Natural killer cell (primary cell): ENCODE results near the gene MUC12. TPM values are rescaled to one million over a fixed set of nuclear protein-coding genes. Genes with fewer than 3 reads are reported as not detected.

Experiments used
- ATAC-seq, 3 donors: fragments of 150-1000 bp in 2 of 3; fragments of 200-7000 bp in 1 of 3; cut with Tn5 transposase; 1 replicate in 1 of 3; 2 replicates in 2 of 3; pipeline ENCODE4 v1.10.0; 2021; ENCODE audit warnings: mild to moderate bottlenecking in 2 of 3, moderate library complexity in 2 of 3
- DNase-seq, 2 donors: peaks; one replicate each; pipeline versions ENCODE4 v3.0.0 to v3.0.0-alpha.2; 2013 to 2021; ENCODE audit warnings: mixed read lengths in 1 of 2
- H3K27ac ChIP-seq: one replicate; pipeline ENCODE4 v1.5.1; 2013; ENCODE audit warnings: mild to moderate bottlenecking, low read length
- H3K27me3 ChIP-seq: one replicate; pipeline ENCODE4 v1.6.1; 2013; ENCODE audit warnings: low read length; ENCODE audit not compliant: control insufficient read depth, insufficient read depth
- H3K36me3 ChIP-seq: one replicate; pipeline ENCODE4 v1.6.1; 2013; ENCODE audit warnings: low read length; ENCODE audit not compliant: control insufficient read depth, insufficient read depth
- H3K4me1 ChIP-seq: one replicate; pipeline ENCODE4 v1.6.1; 2013; ENCODE audit warnings: low read length; ENCODE audit not compliant: control insufficient read depth, insufficient read depth
- H3K4me3 ChIP-seq: one replicate; pipeline ENCODE4 v1.5.1; 2013; ENCODE audit warnings: low read length
- H3K9me3 ChIP-seq: one replicate; pipeline ENCODE4 v1.6.1; 2013; ENCODE audit warnings: low read length; ENCODE audit not compliant: control insufficient read depth, insufficient read depth
- H3K27ac Mint-ChIP-seq, 2 donors: one replicate each; pipeline ENCODE4 v1.8.0; 2022; ENCODE audit warnings: mild to moderate bottlenecking in 2 of 2, mixed read lengths in 2 of 2, moderate library complexity in 1 of 2
- H3K27me3 Mint-ChIP-seq, 2 donors: one replicate each; pipeline ENCODE4 v1.8.0; 2022; ENCODE audit warnings: low read depth in 2 of 2, mixed read lengths in 2 of 2
- H3K36me3 Mint-ChIP-seq: one replicate; pipeline ENCODE4 v1.8.0; 2022; ENCODE audit warnings: mixed read lengths
- H3K4me1 Mint-ChIP-seq, 2 donors: one replicate each; pipeline ENCODE4 v1.8.0; 2022; ENCODE audit warnings: mixed read lengths in 2 of 2
- H3K4me3 Mint-ChIP-seq: one replicate; pipeline ENCODE4 v1.8.0; 2022; ENCODE audit warnings: mild to moderate bottlenecking, moderate library complexity, mixed read lengths
- H3K9me3 Mint-ChIP-seq, 2 donors: one replicate each; pipeline ENCODE4 v1.8.0; 2022; ENCODE audit warnings: mixed read lengths in 2 of 2
- WGBS: methylation state at CpG from one replicate; pipeline ENCODE4 v1.1.7; 2013; ENCODE audit warnings: missing lambda C conversion rate; ENCODE audit not compliant: insufficient coverage; 5-methylcytosine and 5-hydroxymethylcytosine counted together
- intact Hi-C: fragments of 100-400 bp; cut with micrococcal nuclease; formaldehyde crosslinking; loops from one replicate; pipeline ENCODE4 v1.14.2; 2022
- total RNA-seq, 4 donors: library from RNA; stranded (reverse); fragments of 120-200 nt in 1 of 4; gene quantifications; one replicate each; pipeline versions ENCODE4 v1.2.3 to v1.2.4, GENCODE V29; 2013 to 2022
- TF ChIP-seq, protein P1 (sequence below): fragments of 200-600 bp; IDR thresholded peaks from one replicate; pipeline ENCODE4 v1.8.0; 2022; ENCODE audit warnings: antibody characterized with exemption

Gene MUC12
- total RNA-seq, 3 donors from 2014 or later (not counting 1 experiment from before 2014, with no cell fraction given) = 1.2 to 4.6 TPM; not detected in 1

DNA sequence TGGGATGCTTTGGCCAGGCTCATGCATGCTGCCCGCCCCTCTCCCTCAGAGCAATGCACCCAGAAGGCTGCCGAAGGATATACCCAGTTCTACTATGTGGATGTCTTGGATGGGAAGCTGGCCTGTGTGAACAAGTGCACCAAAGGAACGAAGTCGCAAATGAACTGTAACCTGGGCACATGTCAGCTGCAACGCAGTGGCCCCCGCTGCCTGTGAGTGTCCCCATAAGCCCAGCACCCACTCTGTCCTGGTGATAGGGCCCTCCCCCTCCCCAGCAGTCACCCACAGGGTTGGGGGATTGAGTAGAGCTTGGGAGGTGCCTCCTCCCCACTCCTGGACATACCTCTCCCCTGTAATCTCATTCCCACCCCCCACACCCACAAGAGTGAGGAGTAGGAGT is 43.6 kb downstream of the MUC12 start:
- no peak overlapping the region for H3K4me3 ChIP-seq
- ATAC-seq (no peak), DNase-seq (no peak)
- no peaks in the 10 kb centered on the region for H3K9me3 ChIP-seq
- 96% methylated on average over 6 of the region's 6 CpGs for WGBS
- H3K4me3 Mint-ChIP-seq = no peak overlapping the region
- no peaks in the 10 kb centered on the region for H3K27me3 Mint-ChIP-seq
- no peak overlapping the region for H3K27ac ChIP-seq
- H3K36me3 ChIP-seq = no peaks in the 10 kb centered on the region
- TF ChIP-seq, protein P1, sequence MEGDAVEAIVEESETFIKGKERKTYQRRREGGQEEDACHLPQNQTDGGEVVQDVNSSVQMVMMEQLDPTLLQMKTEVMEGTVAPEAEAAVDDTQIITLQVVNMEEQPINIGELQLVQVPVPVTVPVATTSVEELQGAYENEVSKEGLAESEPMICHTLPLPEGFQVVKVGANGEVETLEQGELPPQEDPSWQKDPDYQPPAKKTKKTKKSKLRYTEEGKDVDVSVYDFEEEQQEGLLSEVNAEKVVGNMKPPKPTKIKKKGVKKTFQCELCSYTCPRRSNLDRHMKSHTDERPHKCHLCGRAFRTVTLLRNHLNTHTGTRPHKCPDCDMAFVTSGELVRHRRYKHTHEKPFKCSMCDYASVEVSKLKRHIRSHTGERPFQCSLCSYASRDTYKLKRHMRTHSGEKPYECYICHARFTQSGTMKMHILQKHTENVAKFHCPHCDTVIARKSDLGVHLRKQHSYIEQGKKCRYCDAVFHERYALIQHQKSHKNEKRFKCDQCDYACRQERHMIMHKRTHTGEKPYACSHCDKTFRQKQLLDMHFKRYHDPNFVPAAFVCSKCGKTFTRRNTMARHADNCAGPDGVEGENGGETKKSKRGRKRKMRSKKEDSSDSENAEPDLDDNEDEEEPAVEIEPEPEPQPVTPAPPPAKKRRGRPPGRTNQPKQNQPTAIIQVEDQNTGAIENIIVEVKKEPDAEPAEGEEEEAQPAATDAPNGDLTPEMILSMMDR = no peak
- H3K9me3 Mint-ChIP-seq = no peaks in the 10 kb centered on the region
- H3K4me1 ChIP-seq = peaks cover 15% of the 10 kb centered on the region
- no peak overlapping the region for H3K27ac Mint-ChIP-seq
- H3K36me3 Mint-ChIP-seq = no peaks in the 10 kb centered on the region
- H3K4me1 Mint-ChIP-seq = peaks cover 0 to 25% of the 10 kb centered on the region in 2 donors
- no peaks in the 10 kb centered on the region for H3K27me3 ChIP-seq
- intact Hi-C loops = no loop called here

DNA sequence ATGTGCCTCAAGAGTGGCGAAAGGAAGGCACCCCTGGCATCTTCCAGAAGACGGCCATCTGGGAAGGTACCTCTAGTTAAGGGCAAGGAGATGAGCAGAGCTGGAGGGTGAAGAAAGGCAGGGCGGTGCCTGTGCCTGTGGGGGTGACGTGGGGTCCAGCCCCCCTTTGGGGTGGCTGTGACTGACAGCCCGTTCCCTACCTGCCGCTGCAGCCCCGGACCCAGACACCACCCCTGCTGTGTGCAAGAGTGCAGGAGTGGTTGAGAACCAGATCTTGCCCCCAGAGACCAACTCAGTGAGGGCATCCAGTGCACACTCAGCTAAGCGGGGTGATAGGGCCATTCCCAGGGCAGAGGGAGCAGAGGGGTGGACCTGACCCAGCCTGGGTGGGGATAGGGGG is 46.3 kb downstream of the MUC12 start:
- WGBS = 83% methylated on average over 8 of the region's 8 CpGs
- Mint-ChIP-seq H3K27ac (peak overlapping the region; percentile 50 to 95), H3K36me3 (no peaks in the 10 kb centered on the region), H3K4me1 (peaks cover 0 to 31% of the 10 kb centered on the region in 2 donors), H3K9me3 (no peaks in the 10 kb centered on the region), H3K4me3 (peak overlapping the region; percentile 75), H3K27me3 (no peaks in the 10 kb centered on the region)
- Histone ChIP-seq H3K36me3 (no peaks in the 10 kb centered on the region), H3K4me1 (peaks cover 24% of the 10 kb centered on the region), H3K27me3 (no peaks in the 10 kb centered on the region), H3K9me3 (no peaks in the 10 kb centered on the region), H3K4me3 (no peak overlapping the region), H3K27ac (no peak overlapping the region)
- DNase-seq (no peak), ATAC-seq (no peak)
- TF ChIP-seq, protein P1 = no peak
- intact Hi-C loops = no loop called here

DNA sequence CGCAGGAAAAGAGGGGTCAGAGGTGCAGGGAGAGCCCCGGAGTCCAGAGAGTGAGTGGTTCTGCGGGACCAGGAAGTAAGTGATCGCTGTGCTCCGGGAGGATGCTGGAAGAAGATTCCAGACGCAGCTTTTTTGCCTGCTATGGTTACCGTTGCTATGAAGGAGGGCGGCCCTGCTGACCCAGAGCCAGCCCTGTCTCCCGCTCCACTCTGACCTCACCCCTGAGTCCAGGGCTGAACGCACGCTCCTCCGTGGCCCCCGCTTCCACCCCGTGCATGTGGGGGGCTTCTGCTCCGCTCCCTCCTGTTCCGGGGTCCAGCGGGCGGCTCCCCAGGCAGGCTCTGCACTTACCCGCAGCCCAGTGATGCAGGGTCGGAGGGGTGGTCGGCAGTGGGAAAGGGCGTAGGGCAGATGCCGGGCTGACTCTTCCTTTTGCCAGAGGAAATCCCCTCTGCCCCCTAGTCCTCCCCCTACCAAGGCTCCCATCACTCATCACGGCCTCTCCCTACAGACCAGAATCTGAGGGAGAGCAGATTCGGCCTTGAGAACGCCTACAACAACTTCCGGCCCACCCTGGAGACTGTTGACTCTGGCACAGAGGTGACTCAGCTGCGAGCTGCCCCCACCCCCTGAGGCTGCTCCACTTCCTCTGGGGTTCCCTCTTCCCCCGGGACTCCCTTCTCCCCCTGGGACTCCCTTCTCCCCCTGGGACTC is 47.9 kb downstream of the MUC12 start:
- 2% methylated on average over 29 of the region's 29 CpGs for WGBS
- TF ChIP-seq, protein P1 = no peak
- peaks cover 0 to 31% of the 10 kb centered on the region in 2 donors for H3K4me1 Mint-ChIP-seq
- H3K27me3 Mint-ChIP-seq = peaks cover 3 to 6% of the 10 kb centered on the region in 2 donors
- no peaks in the 10 kb centered on the region for H3K36me3 Mint-ChIP-seq
- Histone ChIP-seq H3K4me3 (peak overlapping the region; percentile 75), H3K9me3 (no peaks in the 10 kb centered on the region), H3K27me3 (no peaks in the 10 kb centered on the region), H3K27ac (peak overlapping the region; percentile 74), H3K4me1 (peaks cover 24% of the 10 kb centered on the region), H3K36me3 (no peaks in the 10 kb centered on the region)
- intact Hi-C loops = no loop called here
- H3K4me3 Mint-ChIP-seq = peak overlapping the region; percentile 88
- DNase-seq = peak; percentile 62 to 74
- H3K9me3 Mint-ChIP-seq = no peaks in the 10 kb centered on the region
- H3K27ac Mint-ChIP-seq = peak overlapping the region; percentile 29 to 95
- peak; percentile 89 to 94 (median 91) for ATAC-seq
